HepG2 (cell line): Measurements from ENCODE around the gene IL17RC. TPM values are rescaled to one million over a fixed set of nuclear protein-coding genes. Genes with fewer than 3 reads are reported as not detected.

Experiments
- DR1 ChIP-seq: sonication (generic); formaldehyde crosslinking; IDR thresholded peaks from 2 replicates; pipeline ENCODE4 v1.8.0; 2021; ENCODE audit warnings: mild to moderate bottlenecking, missing genetic modification reagents, inconsistent platforms
- EP300 ChIP-seq, 3 experiments: sonication (generic) in 1 of 3; formaldehyde crosslinking in 1 of 3; IDR thresholded peaks; 2 replicates each; pipeline versions ENCODE4 v1.5.1 to v1.6.1; 2011 to 2020; ENCODE audit warnings: low read depth in 2 of 3, low read length in 2 of 3, borderline replicate concordance in 1 of 3, improper control_type of control experiment in 1 of 3, mild to moderate bottlenecking in 1 of 3, missing genetic modification reagents in 1 of 3, moderate library complexity in 1 of 3
- IRF2 ChIP-seq: IDR thresholded peaks from 2 replicates; pipeline ENCODE4 v1.6.1; 2018; ENCODE audit warnings: missing genetic modification reagents, missing compliant biosample characterization
- NFKB2 ChIP-seq: sonication (generic); formaldehyde crosslinking; IDR thresholded peaks from 2 replicates; pipeline ENCODE4 v1.4.0; 2020; ENCODE audit warnings: missing genetic modification reagents, borderline replicate concordance
- TBP ChIP-seq: sonication (generic); formaldehyde crosslinking; IDR thresholded peaks from 2 replicates; pipeline ENCODE4 v1.5.0; 2020; ENCODE audit warnings: missing genetic modification reagents
- TOE1 ChIP-seq: sonication (generic); formaldehyde crosslinking; IDR thresholded peaks from 2 replicates; pipeline ENCODE4 v1.4.0; 2020; ENCODE audit warnings: mild to moderate bottlenecking, missing genetic modification reagents
- TP53 ChIP-seq: sonication (generic); formaldehyde crosslinking; conservative IDR thresholded peaks from 2 replicates; pipeline ENCODE4 v1.4.0; 2020; ENCODE audit warnings: missing genetic modification reagents
- XRCC5 ChIP-seq: fragments of 200-400 bp; formaldehyde crosslinking; optimal IDR thresholded peaks from 2 replicates; pipeline ENCODE3; 2017; ENCODE audit warnings: mild to moderate bottlenecking, low read length
- ZBTB21 ChIP-seq: sonication (generic); formaldehyde crosslinking; IDR thresholded peaks from 2 replicates; pipeline ENCODE4 v1.4.0; 2020; ENCODE audit warnings: missing genetic modification reagents
- ZMAT3 ChIP-seq: sonication (generic); formaldehyde crosslinking; conservative IDR thresholded peaks from 2 replicates; pipeline ENCODE4 v1.7.0; 2021; ENCODE audit warnings: missing genetic modification reagents
- ZNF292 ChIP-seq: sonication (generic); formaldehyde crosslinking; IDR thresholded peaks from 2 replicates; pipeline ENCODE4 v1.8.1; 2022; ENCODE audit warnings: mild to moderate bottlenecking, low read depth, missing genetic modification reagents, borderline replicate concordance
- ZNF564 ChIP-seq: sonication (generic); formaldehyde crosslinking; IDR thresholded peaks from 2 replicates; pipeline ENCODE4 v1.8.1; 2023; ENCODE audit warnings: mild to moderate bottlenecking, missing genetic modification reagents
- ZNF7 ChIP-seq: IDR thresholded peaks from 2 replicates; pipeline ENCODE4 v1.6.1; 2016; ENCODE audit warnings: missing biosample characterization, missing genetic modification reagents
- polyA plus RNA-seq, 8 experiments: library from polyadenylated mRNA; depleted of rRNA in 3 of 8; stranded (reverse) in 7 of 8; unstranded in 1 of 8; fragments of >200 nt; fragmentation: Illumina TruSeq in 4 of 8; extraction: Trizol in 4 of 8; gene quantifications; 2 replicates each; pipeline versions ENCODE4 v1.2.1 to v1.2.3, GENCODE V29; 2011 to 2016; ENCODE audit warnings: low read depth in 4 of 8, missing spikeins in 1 of 8, mixed read lengths in 1 of 8; ENCODE audit not compliant: insufficient read depth in 1 of 8
- total RNA-seq, 5 experiments: library from RNA; depleted of rRNA; stranded (reverse); fragments of >200 nt; fragmentation: Illumina TruSeq; extraction: Trizol; gene quantifications; 2 replicates each; pipeline ENCODE4 v1.2.3, GENCODE V29; 2016; ENCODE audit warnings: low read depth in 1 of 5
- TF ChIP-seq, protein P1 (sequence below): sonication (generic); formaldehyde crosslinking; conservative IDR thresholded peaks from 2 replicates; pipeline ENCODE4 v1.4.0; 2020; ENCODE audit warnings: missing genetic modification reagents
- TF ChIP-seq, protein P2 (sequence below): sonication (generic); formaldehyde crosslinking; IDR thresholded peaks from 2 replicates; pipeline ENCODE4 v1.5.0; 2020; ENCODE audit warnings: missing genetic modification reagents, mild to moderate bottlenecking, borderline replicate concordance
- TF ChIP-seq, protein P3 (sequence below): sonication (generic); formaldehyde crosslinking; IDR thresholded peaks from 2 replicates; pipeline ENCODE4 v1.4.0; 2020; ENCODE audit warnings: missing genetic modification reagents
- TF ChIP-seq, protein P4 (sequence below), 2 experiments: sonication (generic) in 1 of 2; formaldehyde crosslinking in 1 of 2; IDR thresholded peaks; 2 replicates each; pipeline versions ENCODE4 v1.4.0 to v1.6.1; 2016 to 2020; ENCODE audit warnings: borderline replicate concordance in 1 of 2, low read depth in 1 of 2, mild to moderate bottlenecking in 1 of 2, missing genetic modification reagents in 1 of 2
- TF ChIP-seq, protein P5 (sequence below): sonication (generic); formaldehyde crosslinking; IDR thresholded peaks from 2 replicates; pipeline ENCODE4 v1.8.1; 2023; ENCODE audit warnings: mild to moderate bottlenecking, inconsistent platforms, moderate library complexity, missing genetic modification reagents, borderline replicate concordance

Gene IL17RC
- total and polyA plus RNA-seq, 2 of the 13 experiments (the other 11 are each of a cell fraction or from before 2014, with no cell fraction given) = 20.7 to 24.0 TPM

DNA sequence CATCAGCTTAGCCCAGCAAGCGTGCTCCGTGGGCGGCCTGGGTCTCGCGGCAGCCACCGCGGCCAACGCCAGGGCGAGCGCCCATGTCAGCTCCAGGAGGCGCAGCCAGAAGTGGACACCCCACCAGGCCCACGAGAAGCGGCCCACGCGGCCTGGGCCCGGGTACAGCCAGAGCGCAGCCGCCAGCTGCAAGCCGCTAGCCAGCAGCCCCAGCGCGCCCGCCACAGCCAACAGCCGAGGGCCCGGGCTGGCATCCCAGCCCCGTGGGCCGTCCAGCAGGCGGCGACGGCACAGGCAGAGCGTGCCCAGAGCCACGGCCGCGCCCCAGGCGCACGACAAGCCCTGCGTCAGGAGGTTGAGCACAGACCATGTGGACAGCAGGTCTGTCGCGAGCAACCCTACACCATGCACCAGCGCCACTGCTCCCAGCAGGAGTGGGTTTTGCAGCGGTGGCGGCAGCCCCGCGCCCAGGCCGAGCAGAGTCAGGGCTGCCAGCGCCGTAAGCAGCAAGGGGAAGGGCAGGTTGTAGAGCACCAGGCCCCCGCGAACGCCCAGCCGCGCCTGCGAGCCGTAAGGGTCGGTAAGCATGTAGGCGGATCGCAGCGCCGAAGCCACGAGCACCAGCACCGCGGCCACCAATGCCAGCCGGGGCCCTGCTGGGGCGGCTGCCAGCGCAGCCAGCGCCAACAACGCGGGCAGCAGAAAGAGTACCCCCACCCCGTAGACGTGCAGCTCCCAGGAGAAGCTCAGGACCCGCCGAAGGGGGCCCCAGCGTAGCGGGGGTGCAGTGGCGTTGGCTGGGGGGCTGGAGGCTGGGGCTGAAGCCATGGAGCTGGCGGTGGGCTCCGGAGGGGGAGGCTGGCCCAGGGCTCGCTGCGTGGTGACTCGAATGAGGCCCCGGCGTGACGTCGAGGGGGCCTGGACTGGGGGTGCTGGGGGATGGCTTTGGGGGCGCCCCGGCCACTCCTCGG, 30.4 kb downstream of the IL17RC start (continued):
- no peak for TF ChIP-seq TOE1 (CRISPR knock-in tag)
- TF ChIP-seq, protein P1, sequence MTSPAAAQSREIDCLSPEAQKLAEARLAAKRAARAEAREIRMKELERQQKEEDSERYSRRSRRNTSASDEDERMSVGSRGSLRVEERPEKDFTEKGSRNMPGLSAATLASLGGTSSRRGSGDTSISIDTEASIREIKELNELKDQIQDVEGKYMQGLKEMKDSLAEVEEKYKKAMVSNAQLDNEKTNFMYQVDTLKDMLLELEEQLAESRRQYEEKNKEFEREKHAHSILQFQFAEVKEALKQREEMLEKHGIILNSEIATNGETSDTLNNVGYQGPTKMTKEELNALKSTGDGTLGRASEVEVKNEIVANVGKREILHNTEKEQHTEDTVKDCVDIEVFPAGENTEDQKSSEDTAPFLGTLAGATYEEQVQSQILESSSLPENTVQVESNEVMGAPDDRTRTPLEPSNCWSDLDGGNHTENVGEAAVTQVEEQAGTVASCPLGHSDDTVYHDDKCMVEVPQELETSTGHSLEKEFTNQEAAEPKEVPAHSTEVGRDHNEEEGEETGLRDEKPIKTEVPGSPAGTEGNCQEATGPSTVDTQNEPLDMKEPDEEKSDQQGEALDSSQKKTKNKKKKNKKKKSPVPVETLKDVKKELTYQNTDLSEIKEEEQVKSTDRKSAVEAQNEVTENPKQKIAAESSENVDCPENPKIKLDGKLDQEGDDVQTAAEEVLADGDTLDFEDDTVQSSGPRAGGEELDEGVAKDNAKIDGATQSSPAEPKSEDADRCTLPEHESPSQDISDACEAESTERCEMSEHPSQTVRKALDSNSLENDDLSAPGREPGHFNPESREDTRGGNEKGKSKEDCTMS (CRISPR knock-in tag) = no peak
- TF ChIP-seq NFKB2 (CRISPR knock-in tag) = peak; percentile 86
- no peak for TF ChIP-seq ZNF7 (CRISPR knock-in tag)
- TF ChIP-seq ZNF292 = peak; percentile 71
- TF ChIP-seq TBP (CRISPR knock-in tag) = 0 out of 2 replicates have a peak, but pooled peaks have one; percentile 41
- TF ChIP-seq XRCC5 = peak; percentile 88
- TF ChIP-seq, protein P2, sequence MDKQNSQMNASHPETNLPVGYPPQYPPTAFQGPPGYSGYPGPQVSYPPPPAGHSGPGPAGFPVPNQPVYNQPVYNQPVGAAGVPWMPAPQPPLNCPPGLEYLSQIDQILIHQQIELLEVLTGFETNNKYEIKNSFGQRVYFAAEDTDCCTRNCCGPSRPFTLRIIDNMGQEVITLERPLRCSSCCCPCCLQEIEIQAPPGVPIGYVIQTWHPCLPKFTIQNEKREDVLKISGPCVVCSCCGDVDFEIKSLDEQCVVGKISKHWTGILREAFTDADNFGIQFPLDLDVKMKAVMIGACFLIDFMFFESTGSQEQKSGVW (CRISPR knock-in tag) = no peak
- peak; percentile 77; the same call in 1 of the 2 replicates for TF ChIP-seq ZNF564
- TF ChIP-seq, protein P3, sequence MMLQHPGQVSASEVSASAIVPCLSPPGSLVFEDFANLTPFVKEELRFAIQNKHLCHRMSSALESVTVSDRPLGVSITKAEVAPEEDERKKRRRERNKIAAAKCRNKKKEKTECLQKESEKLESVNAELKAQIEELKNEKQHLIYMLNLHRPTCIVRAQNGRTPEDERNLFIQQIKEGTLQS (CRISPR knock-in tag) = no peak
- peak; percentile 62; the same call in 1 of the 2 replicates for TF ChIP-seq TP53 (CRISPR knock-in tag)
- TF ChIP-seq IRF2 (CRISPR knock-in tag) = 0 out of 2 replicates have a peak, but pooled peaks have one; percentile 24
- no peak; the same call in none of the 2 replicates for TF ChIP-seq DR1 (CRISPR knock-in tag)
- TF ChIP-seq ZMAT3 (CRISPR knock-in tag) = peak; percentile 88; the same call in 1 of the 2 replicates
- TF ChIP-seq, protein P4, sequence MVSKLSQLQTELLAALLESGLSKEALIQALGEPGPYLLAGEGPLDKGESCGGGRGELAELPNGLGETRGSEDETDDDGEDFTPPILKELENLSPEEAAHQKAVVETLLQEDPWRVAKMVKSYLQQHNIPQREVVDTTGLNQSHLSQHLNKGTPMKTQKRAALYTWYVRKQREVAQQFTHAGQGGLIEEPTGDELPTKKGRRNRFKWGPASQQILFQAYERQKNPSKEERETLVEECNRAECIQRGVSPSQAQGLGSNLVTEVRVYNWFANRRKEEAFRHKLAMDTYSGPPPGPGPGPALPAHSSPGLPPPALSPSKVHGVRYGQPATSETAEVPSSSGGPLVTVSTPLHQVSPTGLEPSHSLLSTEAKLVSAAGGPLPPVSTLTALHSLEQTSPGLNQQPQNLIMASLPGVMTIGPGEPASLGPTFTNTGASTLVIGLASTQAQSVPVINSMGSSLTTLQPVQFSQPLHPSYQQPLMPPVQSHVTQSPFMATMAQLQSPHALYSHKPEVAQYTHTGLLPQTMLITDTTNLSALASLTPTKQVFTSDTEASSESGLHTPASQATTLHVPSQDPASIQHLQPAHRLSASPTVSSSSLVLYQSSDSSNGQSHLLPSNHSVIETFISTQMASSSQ (IDR thresholded peaks at IDR 0.05; ENCODE audit: low read depth) = no peak
- TF ChIP-seq, protein P4 (CRISPR knock-in tag; IDR thresholded peaks at IDR 0.05; ENCODE audit: borderline replicate concordance) = peak; percentile 57; the same call in 1 of the 2 replicates
- TF ChIP-seq, protein P5, sequence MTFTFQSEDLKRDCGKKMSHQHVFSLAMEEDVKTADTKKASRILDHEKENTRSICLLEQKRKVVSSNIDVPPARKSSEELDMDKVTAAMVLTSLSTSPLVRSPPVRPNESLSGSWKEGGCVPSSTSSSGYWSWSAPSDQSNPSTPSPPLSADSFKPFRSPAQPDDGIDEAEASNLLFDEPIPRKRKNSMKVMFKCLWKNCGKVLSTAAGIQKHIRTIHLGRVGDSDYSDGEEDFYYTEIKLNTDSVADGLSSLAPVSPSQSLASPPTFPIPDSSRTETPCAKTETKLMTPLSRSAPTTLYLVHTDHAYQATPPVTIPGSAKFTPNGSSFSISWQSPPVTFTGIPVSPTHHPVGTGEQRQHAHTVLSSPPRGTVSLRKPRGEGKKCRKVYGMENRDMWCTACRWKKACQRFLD (CRISPR knock-in tag) = no peak; the same call in 1 of the 2 replicates
- TF ChIP-seq EP300 (IDR thresholded peaks at IDR 0.05; ENCODE audit: low read depth in 2 of 2, low read length in 2 of 2) = no peak
- TF ChIP-seq EP300 (CRISPR knock-in tag; IDR thresholded peaks at IDR 0.05; ENCODE audit: borderline replicate concordance) = no peak
- TF ChIP-seq ZBTB21 (CRISPR knock-in tag) = no peak
